ENCODE data around the gene SSX2B. TPM values are rescaled to one million over a fixed set of nuclear protein-coding genes. Genes with fewer than 3 reads are reported as not detected.
"Not testable (repeated sequence)": the region's sequence is repeated elsewhere in the genome, so short reads cannot be mapped to it uniquely, and the experiment has no call there.

Gene SSX2B, protein sequence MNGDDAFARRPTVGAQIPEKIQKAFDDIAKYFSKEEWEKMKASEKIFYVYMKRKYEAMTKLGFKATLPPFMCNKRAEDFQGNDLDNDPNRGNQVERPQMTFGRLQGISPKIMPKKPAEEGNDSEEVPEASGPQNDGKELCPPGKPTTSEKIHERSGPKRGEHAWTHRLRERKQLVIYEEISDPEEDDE
- not detected for polyA plus RNA-seq (2012; ENCODE audit: insufficient read length, low read depth)

DNA sequence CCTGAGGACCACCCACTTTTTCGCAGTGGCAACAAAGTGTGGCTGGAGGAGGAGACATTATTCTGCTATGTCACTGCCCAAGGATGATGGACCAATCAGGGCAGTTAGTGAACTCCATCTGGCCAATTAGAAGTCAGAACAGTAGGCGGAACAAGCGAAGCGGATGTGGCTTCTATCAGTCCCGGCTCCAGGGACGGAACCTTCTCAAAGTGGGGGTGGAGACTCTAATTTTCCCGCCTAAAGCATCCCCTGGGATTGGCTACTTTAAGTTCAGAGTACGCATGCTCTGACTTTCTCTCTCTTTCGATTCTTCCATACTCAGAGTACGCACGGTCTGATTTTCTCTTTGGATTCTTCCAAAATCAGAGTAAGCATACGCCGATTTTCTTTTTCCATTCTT is at the start of gene SSX2B:
Gene SSX2B (plus strand): TSS at position 301 of the 400 bp plus-strand sequence. CDS start 1,429 bp downstream, outside the sequence.
- TF ChIP-seq TAF1, SIN3A (IDR thresholded peaks at IDR 0.05; ENCODE audit: borderline replicate concordance, insufficient read depth, low read length): not testable (repeated sequence)
- TF ChIP-seq, protein P1, sequence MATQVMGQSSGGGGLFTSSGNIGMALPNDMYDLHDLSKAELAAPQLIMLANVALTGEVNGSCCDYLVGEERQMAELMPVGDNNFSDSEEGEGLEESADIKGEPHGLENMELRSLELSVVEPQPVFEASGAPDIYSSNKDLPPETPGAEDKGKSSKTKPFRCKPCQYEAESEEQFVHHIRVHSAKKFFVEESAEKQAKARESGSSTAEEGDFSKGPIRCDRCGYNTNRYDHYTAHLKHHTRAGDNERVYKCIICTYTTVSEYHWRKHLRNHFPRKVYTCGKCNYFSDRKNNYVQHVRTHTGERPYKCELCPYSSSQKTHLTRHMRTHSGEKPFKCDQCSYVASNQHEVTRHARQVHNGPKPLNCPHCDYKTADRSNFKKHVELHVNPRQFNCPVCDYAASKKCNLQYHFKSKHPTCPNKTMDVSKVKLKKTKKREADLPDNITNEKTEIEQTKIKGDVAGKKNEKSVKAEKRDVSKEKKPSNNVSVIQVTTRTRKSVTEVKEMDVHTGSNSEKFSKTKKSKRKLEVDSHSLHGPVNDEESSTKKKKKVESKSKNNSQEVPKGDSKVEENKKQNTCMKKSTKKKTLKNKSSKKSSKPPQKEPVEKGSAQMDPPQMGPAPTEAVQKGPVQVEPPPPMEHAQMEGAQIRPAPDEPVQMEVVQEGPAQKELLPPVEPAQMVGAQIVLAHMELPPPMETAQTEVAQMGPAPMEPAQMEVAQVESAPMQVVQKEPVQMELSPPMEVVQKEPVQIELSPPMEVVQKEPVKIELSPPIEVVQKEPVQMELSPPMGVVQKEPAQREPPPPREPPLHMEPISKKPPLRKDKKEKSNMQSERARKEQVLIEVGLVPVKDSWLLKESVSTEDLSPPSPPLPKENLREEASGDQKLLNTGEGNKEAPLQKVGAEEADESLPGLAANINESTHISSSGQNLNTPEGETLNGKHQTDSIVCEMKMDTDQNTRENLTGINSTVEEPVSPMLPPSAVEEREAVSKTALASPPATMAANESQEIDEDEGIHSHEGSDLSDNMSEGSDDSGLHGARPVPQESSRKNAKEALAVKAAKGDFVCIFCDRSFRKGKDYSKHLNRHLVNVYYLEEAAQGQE (IDR thresholded peaks at IDR 0.05; ENCODE audit: insufficient read depth in 1 of 2, low read depth in 2 of 2, low read length in 2 of 2), result not testable (repeated sequence)

DNA sequence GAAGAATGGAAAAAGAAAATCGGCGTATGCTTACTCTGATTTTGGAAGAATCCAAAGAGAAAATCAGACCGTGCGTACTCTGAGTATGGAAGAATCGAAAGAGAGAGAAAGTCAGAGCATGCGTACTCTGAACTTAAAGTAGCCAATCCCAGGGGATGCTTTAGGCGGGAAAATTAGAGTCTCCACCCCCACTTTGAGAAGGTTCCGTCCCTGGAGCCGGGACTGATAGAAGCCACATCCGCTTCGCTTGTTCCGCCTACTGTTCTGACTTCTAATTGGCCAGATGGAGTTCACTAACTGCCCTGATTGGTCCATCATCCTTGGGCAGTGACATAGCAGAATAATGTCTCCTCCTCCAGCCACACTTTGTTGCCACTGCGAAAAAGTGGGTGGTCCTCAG is 44.0 kb upstream of the SSX2B start, which contains the start of gene SSX2:
Gene SSX2 (minus strand): TSS at position 101 of the 400 bp plus-strand sequence. CDS start 1,429 bp downstream, outside the sequence.
- TF ChIP-seq, protein P1 (IDR thresholded peaks at IDR 0.05; ENCODE audit: insufficient read depth in 1 of 2, low read depth in 2 of 2, low read length in 2 of 2), result not testable (repeated sequence)
- not testable (repeated sequence) for TF ChIP-seq SIN3A (IDR thresholded peaks at IDR 0.05; ENCODE audit: borderline replicate concordance, insufficient read depth, low read length); FOXP2 (optimal IDR thresholded peaks at IDR 0.05; ENCODE audit: borderline replicate concordance, extremely low read depth, extremely low read length, insufficient read depth)

DNA sequence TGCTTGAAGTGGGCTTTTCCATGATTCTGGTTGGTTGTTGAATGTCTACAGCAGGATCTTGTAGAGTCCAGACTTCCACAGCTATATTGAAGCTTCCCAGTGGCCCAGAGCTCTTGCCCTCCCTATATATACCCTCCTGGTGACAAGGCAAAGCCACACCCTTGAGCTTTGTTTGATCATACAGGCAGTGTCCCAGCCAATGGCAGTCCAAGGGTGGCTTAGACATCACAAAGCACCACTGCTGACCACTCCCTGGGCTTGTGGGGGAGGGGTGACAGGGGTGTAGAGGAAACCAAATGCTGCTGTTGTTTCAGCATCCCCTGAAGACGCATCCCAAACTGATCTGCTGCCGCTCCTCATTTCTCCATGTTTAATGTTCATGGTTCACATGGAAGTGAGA is 46.3 kb downstream of the SSX2B start, which contains the start of gene SPANXN5:
Gene SPANXN5 (minus strand): TSS at position 101 of the 400 bp plus-strand sequence. CDS start 79 bp downstream, at position 22.
- TF ChIP-seq SIN3A (IDR thresholded peaks at IDR 0.05; ENCODE audit: borderline replicate concordance, insufficient read depth, low read length); POLR2AphosphoS5 (IDR thresholded peaks at IDR 0.05; ENCODE audit: low read depth, low read length); TAF1 (IDR thresholded peaks at IDR 0.05; ENCODE audit: borderline replicate concordance, insufficient read depth, low read length): not testable (repeated sequence)

Data from PFSK-1 (cell line).